Sigmoid colon (tissue), 4 donors: ENCODE results near the gene ARVCF.

Experiments
- EP300 ChIP-seq, 4 donors: sonication (generic); formaldehyde crosslinking; IDR thresholded peaks; one replicate each; pipeline ENCODE4 v1.6.1; 2017; ENCODE audit warnings: antibody characterized with exemption in 4 of 4
- POLR2A ChIP-seq, 2 donors: fragments of 450-650 bp; IDR thresholded peaks; one replicate each; pipeline ENCODE4 v1.6.1; 2016; ENCODE audit warnings: antibody characterized with exemption in 2 of 2, mild to moderate bottlenecking in 2 of 2, moderate library complexity in 2 of 2
- TF ChIP-seq, protein P1 (sequence below), 4 experiments: fragments of 450-650 bp in 3 of 4; fragments of 200-600 bp in 1 of 4; IDR thresholded peaks; one replicate each; pipeline ENCODE4 v1.5.1; 2016 to 2019; ENCODE audit warnings: antibody characterized with exemption in 4 of 4, mild to moderate bottlenecking in 3 of 4, moderate library complexity in 2 of 4

- TF ChIP-seq POLR2A (IDR thresholded peaks at IDR 0.05) (no peak), EP300 (IDR thresholded peaks at IDR 0.05) (no peak)
- TF ChIP-seq, protein P1, sequence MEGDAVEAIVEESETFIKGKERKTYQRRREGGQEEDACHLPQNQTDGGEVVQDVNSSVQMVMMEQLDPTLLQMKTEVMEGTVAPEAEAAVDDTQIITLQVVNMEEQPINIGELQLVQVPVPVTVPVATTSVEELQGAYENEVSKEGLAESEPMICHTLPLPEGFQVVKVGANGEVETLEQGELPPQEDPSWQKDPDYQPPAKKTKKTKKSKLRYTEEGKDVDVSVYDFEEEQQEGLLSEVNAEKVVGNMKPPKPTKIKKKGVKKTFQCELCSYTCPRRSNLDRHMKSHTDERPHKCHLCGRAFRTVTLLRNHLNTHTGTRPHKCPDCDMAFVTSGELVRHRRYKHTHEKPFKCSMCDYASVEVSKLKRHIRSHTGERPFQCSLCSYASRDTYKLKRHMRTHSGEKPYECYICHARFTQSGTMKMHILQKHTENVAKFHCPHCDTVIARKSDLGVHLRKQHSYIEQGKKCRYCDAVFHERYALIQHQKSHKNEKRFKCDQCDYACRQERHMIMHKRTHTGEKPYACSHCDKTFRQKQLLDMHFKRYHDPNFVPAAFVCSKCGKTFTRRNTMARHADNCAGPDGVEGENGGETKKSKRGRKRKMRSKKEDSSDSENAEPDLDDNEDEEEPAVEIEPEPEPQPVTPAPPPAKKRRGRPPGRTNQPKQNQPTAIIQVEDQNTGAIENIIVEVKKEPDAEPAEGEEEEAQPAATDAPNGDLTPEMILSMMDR (IDR thresholded peaks at IDR 0.05) = no peak
Observed at GRCh38 chr22:20015187-20015625, 1.4 kb downstream of the ARVCF start.
